GM19035 (cell line): ENCODE results near the gene PHF3.

Experiments
- ATAC-seq: cut with Tn5 transposase; IDR thresholded peaks from one replicate; pipeline ENCODE4 v1.9.1; 2021; ENCODE audit not compliant: unreplicated experiment

PHF3 gene

DNA sequence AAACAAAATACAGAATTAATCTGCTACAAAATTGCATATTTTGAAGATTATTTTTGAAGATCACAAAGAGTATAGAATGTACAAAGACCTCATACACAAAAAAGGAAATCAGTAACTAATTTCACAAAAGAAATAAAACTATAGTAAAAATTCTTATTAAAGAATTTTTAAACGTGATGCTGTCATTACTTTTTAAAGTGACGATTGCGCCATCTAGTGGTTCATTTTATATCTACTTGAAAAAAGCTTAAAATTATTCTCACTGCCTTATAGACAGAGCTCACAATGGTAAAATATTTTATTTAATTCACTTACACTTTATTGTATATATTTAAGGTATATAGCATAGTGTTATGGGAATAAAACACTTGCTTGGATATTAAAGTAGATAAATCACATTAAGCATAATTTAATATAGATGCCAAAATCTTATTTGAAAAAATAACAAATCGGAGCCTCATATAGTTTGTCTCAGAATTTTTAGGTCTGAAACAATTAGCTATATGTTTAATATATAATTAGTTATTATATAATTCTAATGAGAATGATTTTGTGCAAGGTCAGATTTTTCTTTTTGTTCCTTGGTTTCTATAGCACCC lies 128.8 kb downstream of the PHF3 start:
- no peak for ATAC-seq
